Measurements from ENCODE around the gene JDP2. TPM values are rescaled to one million over a fixed set of nuclear protein-coding genes. Genes with fewer than 3 reads are reported as not detected.

Gene JDP2, protein sequence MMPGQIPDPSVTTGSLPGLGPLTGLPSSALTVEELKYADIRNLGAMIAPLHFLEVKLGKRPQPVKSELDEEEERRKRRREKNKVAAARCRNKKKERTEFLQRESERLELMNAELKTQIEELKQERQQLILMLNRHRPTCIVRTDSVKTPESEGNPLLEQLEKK
- total RNA-seq: 1 to 10 TPM; 1.6 to 2.4 TPM

DNA sequence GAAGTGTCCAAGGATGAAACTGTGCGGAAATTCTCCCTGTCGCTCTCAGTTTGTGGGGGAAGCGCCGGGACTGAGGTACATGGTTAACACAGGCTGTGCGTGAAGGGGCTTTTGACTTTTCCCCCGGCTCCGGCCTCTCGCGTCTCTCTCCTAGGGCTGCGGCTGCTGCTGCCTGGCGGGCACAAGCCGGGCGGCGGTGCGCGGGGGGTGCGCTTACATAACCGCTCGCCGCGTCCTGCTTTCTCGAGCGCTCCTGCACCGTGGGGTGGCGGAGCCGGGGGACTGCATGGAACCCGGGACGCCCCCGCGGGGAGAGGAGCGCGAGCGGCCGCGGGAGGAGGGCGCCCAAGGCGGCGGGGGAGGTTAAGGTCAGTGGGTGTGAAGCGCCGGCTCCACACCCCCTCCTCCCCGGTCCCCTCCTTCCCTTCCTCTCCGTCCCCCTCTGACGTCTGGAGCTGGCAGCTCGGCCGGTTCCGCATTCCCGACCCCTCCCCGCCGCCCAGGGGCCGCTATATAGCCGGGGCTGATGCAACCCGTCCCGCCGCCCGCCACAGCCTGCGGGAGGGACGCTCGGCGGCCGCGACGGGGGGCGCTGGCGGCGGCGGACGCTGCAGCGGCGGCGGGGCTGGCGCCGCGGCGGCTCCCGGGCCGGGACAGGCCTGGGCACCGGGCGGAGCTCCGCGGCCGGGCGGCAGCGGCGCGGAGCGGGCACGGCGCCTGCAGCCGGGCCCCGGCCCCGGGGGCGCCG is at the start of gene JDP2:
JDP2 (plus strand) TSS at position 541 of the 748 bp plus-strand sequence. CDS start 9,899 bp downstream, outside the sequence.

DNA sequence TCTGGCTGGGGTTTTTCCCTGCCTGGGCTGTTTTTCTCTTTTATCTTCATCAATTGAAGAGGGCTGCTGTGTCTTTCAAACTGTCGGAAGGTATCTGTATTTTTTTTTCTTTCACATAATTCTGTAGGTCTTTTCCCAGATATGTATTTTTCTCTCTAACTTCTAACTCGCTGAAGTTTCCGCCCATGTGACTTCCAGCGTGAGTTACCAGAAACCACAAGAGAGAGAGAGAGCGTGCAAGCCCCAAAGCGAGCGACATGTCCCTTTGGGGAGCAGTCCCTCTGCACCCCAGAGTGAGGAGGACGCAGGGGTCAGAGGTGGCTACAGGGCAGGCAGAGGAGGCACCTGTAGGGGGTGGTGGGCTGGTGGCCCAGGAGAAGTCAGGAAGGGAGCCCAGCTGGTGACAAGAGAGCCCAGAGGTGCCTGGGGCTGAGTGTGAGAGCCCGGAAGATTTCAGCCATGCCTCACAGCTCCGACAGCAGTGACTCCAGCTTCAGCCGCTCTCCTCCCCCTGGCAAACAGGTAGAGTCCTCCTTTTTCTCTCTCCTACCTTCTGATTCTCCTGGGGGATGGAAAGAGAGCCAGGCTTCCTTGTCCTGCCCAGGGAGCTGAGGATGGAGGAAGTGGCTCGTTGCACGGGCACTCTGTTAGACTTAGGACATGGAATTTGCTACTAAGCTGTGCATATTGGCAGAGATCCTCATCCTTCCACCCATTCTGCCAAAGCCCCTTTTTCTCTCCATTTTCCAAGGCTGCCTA is 94.6 kb downstream of the JDP2 start, which contains the start of gene BATF:
BATF (plus strand) TSS at position 246 of the 759 bp plus-strand sequence; CDS start at position 460, 214 bp downstream.

Other genes starting within 250 kb of the JDP2 start
- 10 to 100 TPM; 17.0 to 18.7 TPM for gene FOS, start 149.2 kb upstream of the JDP2 start, total RNA-seq
- gene BATF, start 94.4 kb downstream of the JDP2 start, total RNA-seq: 10 to 100 TPM; 32.7 to 33.6 TPM
- gene FLVCR2, start 150.6 kb downstream of the JDP2 start, total RNA-seq: 1 to 10 TPM; 1.3 to 3.1 TPM
- 10 to 100 TPM; 20.9 to 21.9 TPM for gene ERG28, start 232.9 kb downstream of the JDP2 start, total RNA-seq
- gene TTLL5, start 233.2 kb downstream of the JDP2 start, total RNA-seq: 10 to 100 TPM; 24.1 to 30.6 TPM